Stomach (tissue), 9 donors: ENCODE results near the gene RTN4R. TPM values are rescaled to one million over a fixed set of nuclear protein-coding genes. Genes with fewer than 3 reads are reported as not detected.

ENCODE experiments used
- DNase-seq, 2 donors: peaks; one replicate each; pipeline versions ENCODE4 v3.0.0 to v3.0.0-alpha.2; 2013 to 2019
- H3K27ac ChIP-seq, 5 donors: fragments of 200-600 bp in 4 of 5; sonication (generic) in 4 of 5; one replicate each; pipeline ENCODE4 v1.5.1; 2013 to 2019; ENCODE audit warnings: mild to moderate bottlenecking in 1 of 5, moderate library complexity in 1 of 5
- H3K27me3 ChIP-seq, 3 donors: fragments of 200-600 bp; sonication (generic); one replicate each; pipeline ENCODE4 v1.5.1; 2017 to 2019; ENCODE audit warnings: mixed run types in 1 of 3
- H3K36me3 ChIP-seq, 4 donors: fragments of 200-600 bp; sonication (generic); 1 replicate in 3 of 4; 2 replicates in 1 of 4; pipeline ENCODE4 v1.5.1; 2016 to 2019
- H3K4me1 ChIP-seq, 4 donors: fragments of 200-600 bp; sonication (generic); one replicate each; pipeline ENCODE4 v1.5.1; 2016 to 2019
- H3K4me3 ChIP-seq, 4 donors: fragments of 200-600 bp; sonication (generic) in 3 of 4; one replicate each; pipeline ENCODE4 v1.5.1; 2016 to 2019; ENCODE audit warnings: mild to moderate bottlenecking in 1 of 4
- H3K9me3 ChIP-seq, 4 donors: fragments of 200-600 bp; sonication (generic); one replicate each; pipeline ENCODE4 v1.5.1; 2016 to 2019
- CTCF ChIP-seq, 7 experiments: fragments of 450-650 bp in 4 of 7; fragments of 200-600 bp in 3 of 7; sonication (generic) in 3 of 7; IDR thresholded peaks; one replicate each; pipeline ENCODE4 v1.5.1; 2016 to 2019; ENCODE audit warnings: antibody characterized with exemption in 7 of 7, control low read depth in 2 of 7, mild to moderate bottlenecking in 1 of 7
- EP300 ChIP-seq: sonication (generic); formaldehyde crosslinking; IDR thresholded peaks from one replicate; pipeline ENCODE4 v1.6.1; 2017; ENCODE audit warnings: antibody characterized with exemption
- POLR2A ChIP-seq, 4 donors: fragments of 450-650 bp; IDR thresholded peaks; one replicate each; pipeline ENCODE4 v1.6.1; 2016; ENCODE audit warnings: antibody characterized with exemption in 4 of 4, control low read depth in 2 of 4, mild to moderate bottlenecking in 1 of 4, moderate library complexity in 1 of 4
- POLR2AphosphoS5 ChIP-seq, 3 donors: sonication (generic); formaldehyde crosslinking; IDR thresholded peaks; one replicate each; pipeline ENCODE4 v1.6.1; 2016; ENCODE audit warnings: antibody characterized with exemption in 3 of 3
- WGBS, 5 donors: extraction: QIAGEN DNeasy Blood & Tissue Kit in 3 of 5; methylation state at CpG; one replicate each; pipeline versions ENCODE4 v1.1.5 to v1.1.7; 2013 to 2018; 5-methylcytosine and 5-hydroxymethylcytosine counted together
- intact Hi-C: fragments of 100-400 bp; cut with DNase I; formaldehyde crosslinking; loops from one replicate; pipeline ENCODE4 v1.15.1; 2023; ENCODE audit warnings: low total_unique reads
- polyA plus RNA-seq, 3 donors: library from polyadenylated mRNA; stranded (reverse); fragments of 200-250 nt; gene quantifications; one replicate each; pipeline ENCODE4 v1.2.3, GENCODE V29; 2013
- total RNA-seq, 5 donors: library from RNA; depleted of rRNA; stranded (reverse); fragments of >200 nt; gene quantifications; one replicate each; pipeline versions ENCODE4 v1.1.0 to v1.2.3, GENCODE V29; 2014 to 2016
- donor health status: healthy with polysubstance abuse.
- donor health status: Bipolar disorder and iron deficiency.
- donor health status: healthy.

Gene RTN4R
- total and polyA plus RNA-seq, 8 donors, result 0.92 to 2.2 (median 1.7) TPM; not detected in 3

- H3K4me1 ChIP-seq, result peaks cover 0 to 23% (median 19%) of the 10 kb centered on the region in 4 donors
- no peaks in the 10 kb centered on the region for H3K9me3 ChIP-seq
- no peak overlapping the region for H3K27ac ChIP-seq
- TF ChIP-seq EP300, result no peak
- TF ChIP-seq POLR2A (IDR thresholded peaks at IDR 0.05), result no peak
- no peak for TF ChIP-seq CTCF (IDR thresholded peaks at IDR 0.05)
- no peak for TF ChIP-seq POLR2AphosphoS5 (IDR thresholded peaks at IDR 0.05)
- no peaks in the 10 kb centered on the region for H3K36me3 ChIP-seq
- 78 to 90% (median 84%) methylated on average over 9 of the region's 9 CpGs for WGBS, 5 donors
- intact Hi-C loops, result no loop called here
- H3K27me3 ChIP-seq, result peaks cover 0 to 33% (median 7%) of the 10 kb centered on the region in 3 donors
- H3K4me3 ChIP-seq, result no peak overlapping the region
- no peak for DNase-seq
Observed at GRCh38 chr22:20296598-20296997, 28.5 kb upstream of the RTN4R start.

GRCh38 chr22:20295262-20296064 is 27.3 kb upstream of the RTN4R start:
- Histone ChIP-seq H3K4me3 (no peak overlapping the region), H3K27me3 (peaks cover 0 to 30% (median 0%) of the 10 kb centered on the region in 3 donors), H3K27ac (no peak overlapping the region), H3K9me3 (no peaks in the 10 kb centered on the region), H3K4me1 (peaks cover 0 to 23% (median 19%) of the 10 kb centered on the region in 4 donors), H3K36me3 (no peaks in the 10 kb centered on the region)
- intact Hi-C loops, result no loop called here
- TF ChIP-seq POLR2AphosphoS5 (IDR thresholded peaks at IDR 0.05), result no peak
- no peak for TF ChIP-seq CTCF (IDR thresholded peaks at IDR 0.05)
- no peak for TF ChIP-seq EP300
- no peak for TF ChIP-seq POLR2A (IDR thresholded peaks at IDR 0.05)
- no peak for DNase-seq
- WGBS, 5 donors, result 79 to 84% (median 82%) methylated on average over 10 to 12 of the region's 12 CpGs

GRCh38 chr22:20292673-20293232 is 24.6 kb upstream of the RTN4R start:
- Histone ChIP-seq H3K4me1 (no peaks in the 10 kb centered on the region), H3K36me3 (no peaks in the 10 kb centered on the region), H3K4me3 (no peak overlapping the region), H3K27me3 (peaks cover 0 to 27% (median 0%) of the 10 kb centered on the region in 3 donors), H3K9me3 (no peaks in the 10 kb centered on the region), H3K27ac (no peak overlapping the region)
- intact Hi-C loops, result no loop called here
- no peak for DNase-seq
- 69 to 72% (median 71%) methylated on average over 13 of the region's 13 CpGs for WGBS, 5 donors
- TF ChIP-seq EP300 (no peak), CTCF (IDR thresholded peaks at IDR 0.05) (no peak), POLR2AphosphoS5 (IDR thresholded peaks at IDR 0.05) (no peak), POLR2A (IDR thresholded peaks at IDR 0.05) (no peak)

GRCh38 chr22:20292108-20292507 is 24.0 kb upstream of the RTN4R start:
- Histone ChIP-seq H3K27me3 (peaks cover 0 to 30% (median 0%) of the 10 kb centered on the region in 3 donors), H3K9me3 (no peaks in the 10 kb centered on the region), H3K36me3 (no peaks in the 10 kb centered on the region), H3K27ac (no peak overlapping the region), H3K4me1 (no peaks in the 10 kb centered on the region), H3K4me3 (no peak overlapping the region)
- intact Hi-C loops, result no loop called here
- TF ChIP-seq POLR2AphosphoS5 (IDR thresholded peaks at IDR 0.05) (no peak), EP300 (no peak), POLR2A (IDR thresholded peaks at IDR 0.05) (no peak), CTCF (IDR thresholded peaks at IDR 0.05) (no peak)
- 57 to 81% (median 77%) methylated on average over 5 of the region's 5 CpGs for WGBS, 5 donors
- no peak for DNase-seq
